GM18505 (cell line): ENCODE measurements around the gene CCPG1.

ENCODE experiments used
- ATAC-seq: cut with Tn5 transposase; IDR thresholded peaks from one replicate; pipeline ENCODE4 v1.9.1; 2021; ENCODE audit not compliant: unreplicated experiment
- POLR2A ChIP-seq: IDR thresholded peaks from 4 replicates; pipeline ENCODE4 v1.6.1; 2011; ENCODE audit warnings: borderline replicate concordance; ENCODE audit not compliant: insufficient read depth, insufficient read length; ENCODE audit errors: extremely low read depth

Gene CCPG1

DNA sequence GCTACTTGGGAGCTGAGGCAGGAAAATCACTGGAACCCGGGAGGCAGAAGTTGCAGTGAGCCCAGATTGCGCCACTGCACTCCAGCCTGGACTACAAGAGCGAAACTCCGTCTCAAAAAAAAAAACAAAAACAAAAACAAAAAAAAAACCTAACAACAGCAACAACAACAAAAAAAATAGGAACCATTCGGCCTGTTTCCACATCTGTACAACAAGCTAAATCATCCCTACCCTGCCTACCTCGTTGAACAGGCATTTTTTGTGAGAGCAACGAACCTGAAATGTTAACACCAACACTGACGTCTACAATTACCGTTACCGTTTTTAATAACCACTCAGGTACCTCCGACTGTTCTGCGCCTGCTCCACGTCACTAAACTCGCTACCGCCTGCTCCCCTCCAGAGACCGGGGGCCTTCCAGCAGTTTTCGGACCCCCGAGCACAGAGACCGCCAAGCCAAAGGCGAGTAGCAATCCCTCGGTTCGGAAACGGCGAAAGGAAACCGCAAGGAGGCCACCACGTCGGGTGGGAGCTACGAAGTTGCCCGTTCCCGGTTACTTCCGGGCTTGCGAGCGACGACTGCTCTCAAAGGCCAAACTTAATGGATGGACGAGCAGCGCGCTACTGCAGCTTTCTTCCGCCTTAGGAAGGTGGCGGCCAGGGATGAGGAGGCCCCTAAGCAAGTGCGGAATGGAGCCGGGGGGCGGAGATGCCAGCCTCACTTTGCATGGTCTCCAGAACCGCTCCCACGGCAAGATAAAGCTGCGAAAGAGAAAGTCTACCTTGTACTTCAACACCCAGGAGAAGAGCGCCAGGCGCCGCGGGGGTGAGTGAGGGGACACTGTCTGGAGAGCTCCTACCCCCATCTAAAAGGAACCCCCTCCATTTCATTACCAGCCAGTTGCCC lies 89.3 kb downstream of the CCPG1 start, which contains the start of the genes PIGB and PIGBOS1:
Gene PIGB (plus strand): TSS at position 635 of the 907 bp plus-strand sequence. CDS start 29 bp downstream, at position 664.
Gene PIGBOS1 (minus strand): TSS at position 536 of the 907 bp plus-strand sequence. CDS start 1,331 bp downstream, outside the sequence.
- peak; percentile 79 for TF ChIP-seq POLR2A
- peak; percentile 92 for ATAC-seq
